Activated gamma-delta T cell (primary cell): Measurements from ENCODE around the gene BUD13.

Source experiments
- DNase-seq: peaks from one replicate; lab custom pipeline; 2025; lab: John Stamatoyannopoulos, UW

BUD13 gene

GRCh38 chr11:116792869-116793771 is 20.3 kb upstream of the BUD13 start:
- no peak for DNase-seq

GRCh38 chr11:116792144-116792868 is 19.5 kb upstream of the BUD13 start:
- no peak for DNase-seq

- DNase-seq, result no peak
Observed at GRCh38 chr11:116791813-116792143, 19.0 kb upstream of the BUD13 start, which contains the start of gene APOA5. TSS of gene APOA5 (minus strand) at chr11:116791879. CDS start at chr11:116791860, 19 bp downstream.

- peak; percentile 43 for DNase-seq
Observed at GRCh38 chr11:116791002-116791812, 18.4 kb upstream of the BUD13 start.

GRCh38 chr11:116790167-116791001 is 17.6 kb upstream of the BUD13 start:
- DNase-seq, result no peak

DNA sequence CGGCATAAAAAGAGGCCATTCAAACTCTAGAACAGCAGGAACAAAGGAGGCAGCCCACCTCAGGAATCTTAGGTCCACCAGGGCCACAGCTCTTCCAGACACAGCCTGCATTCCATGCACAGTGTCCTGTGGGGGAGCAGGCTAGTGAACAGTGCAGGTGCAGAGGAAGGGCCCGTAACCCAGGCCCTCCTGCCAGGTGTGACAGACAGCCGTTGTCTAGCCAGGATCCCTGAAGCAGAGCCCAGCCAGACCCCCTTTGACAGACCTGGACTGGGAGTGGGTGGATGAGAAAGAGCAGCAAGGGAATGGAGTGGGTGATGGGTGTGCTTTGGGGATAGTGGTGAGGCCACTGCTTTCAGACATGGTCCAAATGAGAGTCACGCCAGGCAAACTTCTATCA is 16.2 kb upstream of the BUD13 start:
- DNase-seq, result no peak

DNA sequence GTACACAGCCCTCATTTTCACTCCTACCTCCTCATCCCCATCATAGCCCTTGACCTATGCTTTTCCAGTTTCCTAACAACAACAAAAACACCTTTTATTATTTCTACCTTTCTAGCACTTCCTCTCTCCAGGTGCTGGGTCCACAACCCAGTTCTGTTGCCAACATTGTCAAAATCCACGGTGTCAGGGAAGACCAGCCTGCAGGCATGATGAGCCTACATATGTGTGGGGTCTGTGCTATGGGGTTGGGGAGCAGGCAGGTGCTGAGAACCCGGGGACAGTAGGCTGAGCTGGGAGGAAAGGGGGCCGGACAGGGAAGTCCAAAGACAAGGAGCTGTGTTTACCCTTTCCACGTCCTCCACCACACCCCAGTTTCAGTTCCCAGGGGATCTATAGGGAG is 15.7 kb upstream of the BUD13 start:
- no peak for DNase-seq

GRCh38 chr11:116787786-116788486 is 15.1 kb upstream of the BUD13 start, which contains the start of gene ZPR1:
TSS of gene ZPR1 (minus strand) at chr11:116788023. CDS start at chr11:116787990, 33 bp downstream.
- peak; percentile 68 for DNase-seq

GRCh38 chr11:116787436-116787785 is 14.6 kb upstream of the BUD13 start:
- DNase-seq, result no peak

DNA sequence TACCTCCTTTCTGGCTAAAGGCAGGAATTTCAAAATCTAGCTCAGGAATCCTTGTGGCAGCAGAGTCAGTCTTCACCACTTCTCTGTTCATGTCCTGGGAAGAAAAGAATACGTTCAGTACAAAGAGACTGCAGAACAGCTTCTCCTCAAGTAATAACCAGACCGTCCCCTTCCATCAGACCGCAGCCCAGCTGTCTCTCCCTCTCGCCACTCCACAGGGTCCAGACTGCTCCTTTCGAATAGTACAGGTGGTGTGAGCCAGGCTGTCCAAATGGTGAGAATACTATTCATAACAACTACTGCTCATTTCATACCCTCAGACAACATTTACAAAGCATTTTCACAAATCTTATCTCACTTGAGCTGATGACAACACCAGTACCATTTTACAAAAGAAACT is 14.2 kb upstream of the BUD13 start:
- no peak for DNase-seq

DNA sequence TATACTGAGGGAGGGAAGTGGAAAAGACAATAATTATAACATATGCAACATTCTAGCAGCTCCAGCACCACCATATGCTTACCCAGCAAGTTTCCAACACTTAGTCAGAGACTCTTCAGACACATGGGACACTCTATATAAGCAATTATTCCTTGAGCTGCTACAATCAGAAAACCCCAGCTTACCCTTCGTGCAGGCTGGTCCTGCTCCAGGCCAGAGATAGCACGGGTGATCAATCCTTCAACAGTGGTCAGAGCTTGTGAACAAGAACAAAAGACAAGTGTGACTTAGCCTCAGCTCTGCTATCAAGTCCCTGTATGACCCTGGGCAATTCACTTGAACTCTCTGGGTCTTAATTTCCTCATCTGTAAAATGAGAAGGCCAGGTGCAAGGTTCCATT is 13.5 kb upstream of the BUD13 start:
- DNase-seq, result no peak

GRCh38 chr11:116782728-116783127 is 9.9 kb upstream of the BUD13 start:
- DNase-seq, result no peak

- DNase-seq, result no peak
Observed at GRCh38 chr11:116778556-116778955, 5.8 kb upstream of the BUD13 start.

DNA sequence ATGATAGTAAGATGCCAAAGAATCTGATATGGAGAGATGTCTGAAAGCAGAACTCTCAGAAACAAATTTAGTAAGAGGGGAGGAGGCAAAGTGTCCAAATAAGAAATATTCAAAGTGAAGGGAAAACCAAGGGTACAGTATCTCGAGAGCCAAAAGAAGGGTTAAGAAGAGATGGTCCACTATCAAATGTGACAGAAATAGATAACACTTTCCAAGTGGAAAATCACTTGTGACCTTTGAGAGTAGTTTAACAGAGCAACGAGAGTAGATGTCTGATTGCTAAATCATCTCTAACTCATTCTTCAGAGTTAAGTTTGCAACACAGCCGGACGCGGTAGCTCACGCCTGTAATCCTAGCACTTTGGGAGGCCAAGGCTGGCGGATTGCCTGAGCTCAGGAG is 4.3 kb upstream of the BUD13 start:
- no peak for DNase-seq

GRCh38 chr11:116776522-116776984 is 3.8 kb upstream of the BUD13 start:
- DNase-seq, result no peak

DNA sequence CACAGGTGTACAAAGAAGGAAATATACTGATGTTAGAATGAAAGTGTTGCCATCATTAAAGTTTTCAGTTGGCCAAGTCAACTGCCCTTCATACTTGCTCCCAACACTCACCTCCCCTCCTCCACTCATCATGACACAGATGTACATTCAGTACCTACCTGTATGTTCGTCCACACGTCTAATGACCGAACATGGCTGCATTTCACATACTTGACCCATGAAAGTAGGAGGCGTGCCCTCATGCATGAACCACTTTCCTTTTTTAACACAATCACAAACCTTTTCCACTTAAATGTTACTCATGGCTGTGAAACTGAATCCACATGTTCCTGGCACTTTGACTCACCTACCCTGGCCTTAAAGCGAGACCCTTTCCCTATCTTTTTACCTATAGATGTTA is 3.2 kb upstream of the BUD13 start:
- no peak for DNase-seq

DNA sequence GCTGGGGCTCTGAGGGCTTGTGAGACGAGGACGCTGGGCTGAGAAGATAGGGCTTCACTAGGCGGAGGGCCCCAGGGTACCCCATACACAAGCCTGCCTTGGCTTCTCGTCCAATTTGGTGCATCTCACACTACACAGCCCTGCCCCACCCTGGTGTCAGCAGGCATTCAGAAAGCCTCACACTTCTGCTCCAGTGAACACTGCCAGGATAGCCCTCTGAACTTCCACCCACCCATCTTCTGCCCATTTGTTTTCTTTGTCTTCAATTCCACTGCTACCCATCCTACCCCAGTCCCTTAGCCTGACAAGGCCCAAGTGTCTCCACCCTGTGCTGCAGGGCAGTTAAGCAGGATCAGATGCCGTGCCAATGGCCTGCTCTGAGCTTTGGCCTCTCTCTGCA is 1.9 kb upstream of the BUD13 start:
- no peak for DNase-seq

GRCh38 chr11:116773203-116774097 is 663 bp upstream of the BUD13 start:
- no peak for DNase-seq

DNA sequence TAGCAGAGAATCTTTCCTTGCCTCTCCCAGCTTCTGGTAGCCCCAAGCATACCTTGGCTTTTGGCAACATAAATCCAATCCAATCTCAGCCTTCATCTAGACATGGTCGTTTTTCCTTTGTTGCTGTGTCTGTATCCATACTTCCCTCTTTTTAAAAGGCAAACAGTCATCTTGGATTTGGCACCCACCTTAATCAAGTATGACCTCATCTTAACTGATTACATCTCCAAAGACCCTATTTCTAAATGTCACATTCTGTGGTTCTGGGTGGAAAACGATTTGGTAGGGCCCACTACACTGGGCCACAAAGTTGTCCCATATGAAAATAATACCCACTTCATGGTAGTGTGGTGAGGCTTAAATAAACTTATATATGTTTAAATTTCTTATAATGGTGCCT is 852 bp downstream of the BUD13 start:
- DNase-seq, result no peak

- DNase-seq, result no peak
Observed at GRCh38 chr11:116762132-116762531, 10.7 kb downstream of the BUD13 start.
